SK-N-DZ (cell line): Measurements from ENCODE around the gene TIAM1.

Experiments
- DNase-seq: peaks from one replicate; pipeline ENCODE4 v3.0.0-alpha.2; 2015; ENCODE audit warnings: low spot score

TIAM1 gene

DNA sequence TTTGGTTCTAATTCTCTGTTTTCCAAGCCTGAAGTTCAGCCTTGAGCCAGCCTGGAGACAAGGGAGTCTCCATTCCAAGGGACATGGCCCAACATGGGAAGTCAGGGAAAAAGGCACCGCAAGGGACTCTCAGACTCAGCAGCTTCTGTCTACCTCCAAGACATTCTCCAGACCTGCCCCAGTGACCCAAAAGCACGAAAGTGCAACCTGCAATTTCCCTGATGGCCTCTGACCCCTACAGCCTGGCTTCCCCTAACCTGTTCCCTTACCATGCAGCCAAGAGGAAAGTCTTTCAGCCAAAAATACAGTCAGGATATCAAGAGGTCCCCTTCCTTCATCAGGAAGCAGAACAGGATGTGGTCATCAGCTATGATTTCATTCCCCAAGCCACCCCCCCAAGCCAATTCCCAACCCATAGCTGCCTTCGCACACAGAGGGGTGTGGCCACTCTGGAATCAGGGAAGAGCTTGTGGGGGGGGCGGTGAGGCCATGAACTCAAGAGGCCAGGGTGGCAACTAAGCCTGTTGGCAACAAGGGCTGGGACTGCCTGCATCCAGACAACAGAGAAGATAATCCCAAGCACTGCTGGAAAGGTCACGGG, 59.2 kb downstream of the TIAM1 start:
- no peak for DNase-seq

DNA sequence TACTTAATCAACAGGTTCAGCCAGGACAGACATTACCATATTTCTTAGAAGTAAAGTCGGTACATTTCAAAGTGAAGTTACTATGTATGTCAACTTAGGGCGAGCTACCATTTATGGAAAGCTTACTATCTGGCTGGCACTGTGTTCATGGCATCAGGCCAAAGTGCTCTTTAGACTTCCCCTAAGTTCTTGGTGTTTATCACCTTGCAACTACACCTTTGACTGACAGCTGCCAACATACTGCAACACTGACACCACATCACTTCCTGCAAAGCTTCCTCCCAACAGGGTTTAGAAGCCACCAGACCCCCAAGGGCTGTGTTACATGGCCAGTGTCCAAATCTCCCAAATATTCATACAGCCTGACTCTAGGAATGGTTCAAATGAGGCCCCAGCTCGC, 61.0 kb downstream of the TIAM1 start:
- DNase-seq = no peak

DNA sequence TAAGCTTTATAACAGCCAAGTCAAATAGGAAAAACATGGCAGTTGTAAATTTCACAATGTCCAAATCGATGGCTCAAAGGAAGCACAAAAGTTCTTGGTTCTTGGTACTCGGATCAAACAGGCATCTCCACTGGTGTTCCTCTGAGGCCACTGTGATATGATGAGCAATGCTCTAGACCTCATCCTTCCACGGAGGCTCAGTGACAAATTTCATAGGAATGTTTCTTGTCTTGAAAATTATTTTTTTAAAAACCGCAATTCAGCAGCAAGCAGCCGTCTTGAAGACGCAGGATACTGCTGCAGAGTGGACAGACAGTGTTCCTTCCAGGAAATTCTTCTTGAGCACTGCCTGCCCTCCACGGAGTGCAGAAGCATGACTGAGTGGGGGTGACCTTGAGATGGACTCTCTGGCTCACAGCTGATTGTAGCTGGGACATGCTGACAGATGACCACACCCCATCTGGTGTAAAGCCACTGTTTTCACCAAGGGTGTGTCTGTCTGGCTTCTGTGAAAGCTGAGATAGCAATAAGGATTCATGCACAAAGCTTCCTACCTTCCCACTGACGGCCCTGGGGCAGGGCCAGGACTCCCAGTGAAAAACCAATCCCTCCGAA, 61.9 kb downstream of the TIAM1 start:
- no peak for DNase-seq

DNA sequence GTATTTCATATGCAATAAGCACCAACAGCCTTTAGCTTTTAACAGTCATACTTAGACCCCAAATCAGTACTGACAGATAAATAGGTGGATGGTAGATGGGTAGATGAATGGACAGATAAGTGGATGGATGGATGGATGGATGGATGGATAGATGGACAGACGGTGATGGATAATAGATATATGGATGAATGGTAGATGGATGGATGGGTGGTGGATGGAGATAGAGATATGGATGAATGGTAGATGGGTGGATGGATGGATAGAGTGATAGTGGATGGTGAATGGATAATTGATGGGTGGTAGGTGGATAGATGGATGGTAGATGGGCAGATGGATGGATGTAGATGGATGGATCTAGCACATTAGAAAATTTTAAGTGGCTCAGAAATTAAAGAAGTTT, 62.5 kb downstream of the TIAM1 start:
- no peak for DNase-seq

DNA sequence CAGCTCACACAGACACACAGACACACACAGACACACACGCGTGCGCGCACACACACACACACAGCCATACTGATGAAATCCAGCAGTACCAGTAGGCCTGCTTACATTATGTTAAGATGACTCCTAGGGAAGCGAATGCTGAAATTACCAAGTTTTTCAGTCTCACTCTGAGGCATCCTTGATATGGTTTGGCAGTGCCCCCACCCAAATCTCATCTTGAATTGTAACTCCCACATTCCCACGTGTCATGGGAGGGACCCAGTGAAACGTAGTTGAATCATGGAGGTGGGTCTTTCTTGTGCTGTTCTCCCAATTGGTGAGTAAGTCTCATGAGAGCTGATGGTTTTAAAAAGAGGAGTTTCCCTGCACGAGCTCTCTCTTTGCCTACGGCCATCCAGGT, 64.1 kb downstream of the TIAM1 start:
- DNase-seq = no peak

DNA sequence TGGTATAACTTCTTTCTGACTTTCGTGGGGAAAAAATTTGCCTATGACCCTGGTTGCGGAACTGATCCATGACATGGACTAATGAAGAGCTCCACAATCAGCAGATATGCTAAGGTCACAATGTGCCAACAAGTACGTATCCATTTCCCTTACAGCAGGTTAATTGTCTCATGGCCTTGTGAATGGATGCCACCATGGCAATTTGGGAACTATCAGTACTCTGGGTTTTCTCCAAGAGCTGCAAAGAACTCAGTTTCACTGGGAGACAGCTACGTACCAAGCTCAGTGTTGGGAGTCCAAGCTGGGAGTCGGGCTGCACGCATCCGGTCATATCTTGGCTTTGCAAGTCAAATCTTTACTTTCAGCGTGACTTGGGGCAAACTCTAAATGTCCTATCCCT, 64.8 kb downstream of the TIAM1 start:
- DNase-seq = no peak

DNA sequence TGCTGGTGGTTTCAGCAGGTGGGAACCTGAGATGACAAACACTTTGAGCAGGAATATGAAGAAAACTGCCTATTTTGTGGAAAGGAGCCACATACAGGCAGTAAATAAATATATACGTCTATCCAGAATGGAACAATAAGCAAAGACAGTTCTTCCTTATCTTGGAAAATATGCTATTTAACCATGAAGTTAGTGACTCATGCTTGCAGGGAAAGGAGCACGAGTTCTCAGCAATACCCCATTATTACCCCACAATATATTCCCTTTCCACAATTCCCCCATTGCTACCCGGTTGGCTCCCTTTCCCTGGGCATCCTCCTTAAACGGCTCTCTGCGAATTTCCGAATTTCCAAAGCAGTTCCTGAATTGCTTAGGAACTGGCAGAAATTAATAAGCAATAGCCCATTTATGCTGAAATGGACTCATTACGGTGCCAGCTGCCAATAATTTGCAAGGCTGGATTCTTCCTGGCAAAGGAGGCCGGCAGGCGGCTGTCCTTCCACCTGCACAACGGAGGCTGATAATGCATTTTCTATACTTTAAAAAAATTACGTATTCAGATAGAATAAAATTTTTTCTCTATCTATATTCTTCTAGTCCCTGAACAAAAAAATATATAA, 65.4 kb downstream of the TIAM1 start:
- no peak for DNase-seq

DNA sequence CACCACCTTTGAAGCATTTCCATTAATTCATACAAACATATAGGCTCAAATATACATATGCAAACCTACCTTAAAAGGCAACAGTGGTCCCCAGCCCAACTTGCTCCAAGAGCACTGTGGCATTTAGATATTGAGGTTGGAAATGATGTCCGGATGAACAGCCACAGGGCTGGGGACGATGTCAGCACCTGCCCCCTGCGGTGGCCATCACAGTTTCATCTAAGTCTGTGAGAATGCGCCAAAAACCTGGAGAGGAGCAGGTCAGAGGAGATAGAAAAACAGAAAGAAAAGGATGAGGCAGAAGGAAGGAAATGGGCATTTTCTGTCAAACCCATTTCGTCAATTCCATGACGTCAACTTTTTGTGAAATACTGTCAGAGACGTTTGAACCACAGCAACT, 67.4 kb downstream of the TIAM1 start:
- no peak for DNase-seq

DNA sequence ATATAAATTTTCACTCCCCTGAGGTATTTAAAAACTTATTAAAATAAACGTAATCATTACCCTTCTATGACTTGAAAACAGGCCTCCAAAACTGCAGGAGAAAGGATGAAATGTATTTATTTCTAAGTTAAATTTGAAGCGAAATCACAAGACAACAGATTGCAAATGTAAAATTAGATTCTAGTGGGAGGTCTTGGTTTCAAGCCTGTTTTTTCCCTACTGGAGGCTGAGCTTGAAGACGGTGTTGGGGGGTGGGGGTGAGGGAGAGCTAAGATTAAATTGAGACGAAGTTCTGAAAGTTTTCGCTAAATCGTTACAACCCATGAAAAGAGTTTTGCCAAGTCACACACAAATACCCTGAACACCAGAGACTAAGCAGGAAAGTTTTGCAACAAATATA, 68.2 kb downstream of the TIAM1 start:
- no peak for DNase-seq

DNA sequence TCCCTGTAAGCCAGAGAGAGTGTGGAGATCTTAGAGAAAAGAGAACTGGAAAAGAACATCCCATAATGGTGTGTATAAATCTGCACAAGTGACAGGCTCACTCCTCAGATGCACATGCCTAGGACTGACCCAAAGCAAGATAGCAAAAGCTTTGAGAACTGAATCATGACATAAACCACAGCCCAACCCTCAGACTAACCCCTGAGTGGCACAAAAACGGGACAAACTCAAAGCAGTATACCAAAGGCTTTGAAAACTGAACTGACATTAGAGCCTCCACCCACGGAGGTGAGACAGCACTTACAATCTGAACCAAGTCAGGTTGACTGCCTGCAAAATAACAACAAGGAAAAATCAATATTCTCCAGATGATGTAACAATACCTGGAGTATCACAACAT, 70.8 kb downstream of the TIAM1 start:
- no peak for DNase-seq

DNA sequence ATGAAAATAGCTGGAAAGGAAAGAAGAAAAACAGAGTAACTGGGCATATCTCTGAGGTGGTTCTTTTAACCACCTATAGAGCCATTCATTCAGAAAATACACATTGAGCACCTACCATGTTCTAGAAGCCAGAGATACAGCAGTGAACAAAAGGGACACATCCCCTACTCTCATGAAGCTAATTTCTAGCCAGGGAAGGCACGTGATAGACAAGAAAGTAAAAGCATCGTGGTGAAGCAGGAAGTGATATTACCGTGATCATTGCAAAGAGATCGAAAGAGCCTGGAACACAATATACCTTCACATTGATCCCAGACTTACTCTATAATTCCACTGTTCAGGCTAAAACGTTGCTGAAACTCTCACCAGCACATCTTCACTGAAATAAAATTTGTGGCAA, 76.0 kb downstream of the TIAM1 start:
- no peak for DNase-seq

DNA sequence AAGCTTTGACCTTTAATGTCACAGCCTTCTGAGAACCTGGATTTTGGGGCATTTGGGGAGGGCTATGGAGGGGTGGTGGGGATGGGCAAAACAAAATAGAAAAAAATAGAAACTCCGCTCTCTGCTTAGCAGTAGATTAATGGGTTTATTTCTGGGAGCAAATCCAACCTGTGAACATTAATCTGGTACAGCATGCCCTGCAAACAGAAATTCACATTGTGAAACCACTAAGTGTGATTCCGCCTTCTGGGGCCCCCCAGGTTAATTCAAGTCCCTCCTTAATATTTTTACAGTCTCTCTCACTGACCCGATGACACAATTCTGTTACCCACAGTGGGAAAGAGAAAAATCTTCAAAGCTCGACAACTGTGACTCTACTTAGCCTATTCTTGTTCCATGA, 76.4 kb downstream of the TIAM1 start:
- DNase-seq = no peak

DNA sequence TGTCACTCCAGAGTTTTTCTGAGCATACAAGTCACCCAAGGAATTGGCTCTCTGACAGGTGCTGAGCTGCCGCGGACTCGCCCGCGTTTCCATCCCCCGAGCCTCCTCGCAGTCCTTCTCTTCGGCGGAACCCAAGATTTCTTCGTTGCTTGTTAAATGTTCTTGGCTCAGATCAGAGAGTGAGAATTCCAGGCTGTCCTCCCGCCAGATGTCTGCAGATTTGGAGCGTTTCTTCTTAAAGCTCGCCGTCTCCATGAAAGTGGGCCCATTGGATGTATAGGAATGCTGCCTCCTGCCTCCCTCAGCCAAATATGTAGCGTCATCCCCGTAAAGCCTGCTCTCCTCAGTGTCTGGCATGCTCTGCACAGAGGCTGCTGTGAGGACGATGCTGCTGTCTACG, 77.8 kb downstream of the TIAM1 start:
- DNase-seq = no peak

DNA sequence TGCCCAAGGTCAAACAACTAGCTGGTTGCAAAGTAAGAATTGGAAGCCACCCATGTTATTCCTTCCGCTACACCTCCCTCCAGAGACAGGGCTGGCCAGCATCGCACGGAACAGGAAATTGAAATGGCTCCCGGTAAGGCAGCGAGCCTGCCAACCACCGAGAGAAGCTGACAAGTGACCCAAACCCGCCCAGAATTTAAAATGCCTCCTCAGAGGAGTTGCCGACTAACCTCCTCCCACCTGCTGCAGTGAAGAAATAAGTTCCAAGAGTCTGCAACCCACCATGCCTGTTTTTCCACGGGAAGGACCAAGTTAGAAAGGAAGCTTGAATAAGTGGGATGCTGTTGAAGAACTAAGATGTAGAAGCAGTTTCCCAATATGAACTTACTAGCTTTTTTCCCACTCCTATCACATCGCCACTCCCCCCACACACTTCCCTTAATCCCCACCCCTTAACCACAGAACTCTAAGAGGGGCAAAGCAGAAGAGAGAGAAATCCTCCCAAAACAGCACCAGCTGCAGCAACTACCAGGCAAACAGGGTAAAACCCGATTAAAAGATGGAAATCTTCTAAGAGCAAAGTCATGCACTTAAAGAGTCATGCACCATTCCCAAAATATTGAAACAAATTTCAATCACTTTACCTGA, 78.6 kb downstream of the TIAM1 start:
- no peak for DNase-seq

DNA sequence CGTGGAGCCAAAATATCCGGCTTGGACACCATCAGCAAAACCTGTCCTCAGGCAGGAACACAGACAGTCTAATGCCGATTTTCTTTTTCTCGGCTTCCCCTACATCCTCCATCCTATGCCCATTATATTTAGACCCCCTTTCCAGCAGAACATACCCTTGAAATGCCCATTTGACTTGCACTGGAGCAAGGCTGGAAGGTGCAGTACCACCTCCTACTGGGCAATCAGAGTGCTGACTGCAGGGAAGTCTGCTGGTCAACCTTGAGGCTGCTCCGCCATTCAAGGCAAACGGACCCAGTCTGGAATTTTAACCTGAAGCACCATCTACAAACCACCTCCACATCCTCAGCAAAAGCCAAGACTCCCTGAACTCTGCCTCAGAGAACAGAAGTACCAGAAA, 79.5 kb downstream of the TIAM1 start:
- no peak for DNase-seq

DNA sequence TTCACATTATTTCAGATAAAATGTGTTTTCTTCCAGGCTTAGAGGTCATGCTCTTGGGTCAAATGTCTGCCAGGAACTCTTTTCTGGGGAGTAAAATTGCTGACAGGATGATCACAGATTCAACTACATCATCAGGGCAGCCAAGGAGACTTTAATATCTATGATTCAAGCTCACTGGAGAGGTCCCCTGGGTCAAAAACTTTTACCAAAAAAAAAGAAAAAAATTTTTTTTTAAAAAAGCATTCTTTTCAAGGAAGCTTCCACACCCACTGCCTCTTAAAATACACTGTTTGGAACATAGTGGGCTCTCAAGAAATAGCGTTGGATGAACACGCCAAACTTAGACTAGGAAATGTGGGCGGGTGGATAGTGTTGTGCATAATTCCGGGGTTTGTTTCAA, 81.3 kb downstream of the TIAM1 start:
- no peak for DNase-seq

DNA sequence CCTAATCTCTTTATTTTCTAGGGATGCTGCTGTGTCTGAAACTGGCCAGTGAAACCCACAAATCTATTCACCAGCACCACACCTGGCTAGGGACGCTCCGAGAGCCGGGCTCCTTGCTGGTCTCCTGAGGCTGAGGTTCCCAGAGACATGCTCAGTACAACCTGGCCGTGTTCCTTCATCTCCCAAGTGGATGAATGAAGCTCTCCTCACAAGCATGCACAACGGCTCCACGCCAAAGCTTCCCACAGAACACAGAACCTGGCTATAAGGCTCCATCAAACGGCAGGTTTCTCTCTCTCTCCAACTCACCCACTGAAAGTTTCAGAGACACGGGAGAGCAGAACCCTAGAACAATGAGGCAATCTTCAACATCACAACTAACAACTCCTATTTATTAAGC, 82.3 kb downstream of the TIAM1 start:
- no peak for DNase-seq

DNA sequence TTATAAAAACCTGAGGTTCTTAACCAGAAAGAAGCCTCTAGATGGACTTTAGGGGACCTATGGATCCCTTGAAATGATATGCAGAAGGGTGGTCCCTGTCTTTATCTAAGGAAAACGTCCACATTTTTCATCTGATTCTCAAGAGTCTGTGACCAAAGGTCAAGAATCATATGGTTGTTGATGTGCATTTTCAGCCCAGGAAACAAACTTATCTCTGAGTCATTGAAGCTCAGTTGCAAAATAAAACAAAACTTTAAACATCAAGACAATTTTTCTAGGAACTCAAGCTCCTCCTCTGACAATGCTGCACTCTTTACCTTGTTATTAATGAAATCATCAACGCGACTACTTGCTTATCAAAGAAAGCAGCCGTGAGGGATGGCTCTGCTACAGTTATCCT, 83.3 kb downstream of the TIAM1 start:
- DNase-seq = no peak

DNA sequence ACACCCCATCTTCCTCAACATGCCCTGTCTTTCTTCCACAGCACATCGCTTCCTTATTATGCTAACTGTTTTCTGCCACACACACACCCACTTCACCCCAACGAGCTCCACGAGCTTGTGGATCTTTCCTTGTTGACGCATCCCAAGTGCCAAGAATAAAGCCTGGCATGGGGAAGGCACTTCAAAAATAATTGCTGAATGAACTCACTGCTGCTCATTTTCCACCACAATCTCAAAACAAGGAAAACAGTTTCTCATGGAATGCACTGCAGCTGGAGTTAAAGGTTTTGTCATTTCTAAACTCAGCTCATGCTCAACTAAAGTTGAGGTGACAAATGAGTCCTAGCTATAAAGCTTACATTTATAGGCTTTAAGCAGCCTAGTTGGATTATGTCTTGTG, 86.0 kb downstream of the TIAM1 start:
- no peak for DNase-seq

DNA sequence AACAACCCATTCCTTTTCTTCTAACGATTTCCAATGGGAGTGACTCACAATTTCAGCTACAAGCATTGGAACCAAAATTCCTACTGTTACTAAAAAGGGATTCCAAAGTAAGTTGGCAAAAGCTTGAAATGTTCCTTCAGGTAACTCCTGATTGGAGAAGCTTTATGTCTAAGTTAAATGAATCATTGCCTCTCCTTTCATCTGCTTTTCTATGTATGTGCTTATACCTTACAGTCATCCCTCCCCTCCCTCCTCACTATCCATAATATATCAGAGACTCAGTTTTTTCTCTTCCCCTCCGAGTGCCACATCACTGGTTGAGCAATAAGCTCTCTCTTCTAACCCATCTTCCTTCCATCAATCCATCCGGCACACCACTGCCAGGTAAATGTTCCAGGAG, 86.8 kb downstream of the TIAM1 start:
- DNase-seq = no peak

DNA sequence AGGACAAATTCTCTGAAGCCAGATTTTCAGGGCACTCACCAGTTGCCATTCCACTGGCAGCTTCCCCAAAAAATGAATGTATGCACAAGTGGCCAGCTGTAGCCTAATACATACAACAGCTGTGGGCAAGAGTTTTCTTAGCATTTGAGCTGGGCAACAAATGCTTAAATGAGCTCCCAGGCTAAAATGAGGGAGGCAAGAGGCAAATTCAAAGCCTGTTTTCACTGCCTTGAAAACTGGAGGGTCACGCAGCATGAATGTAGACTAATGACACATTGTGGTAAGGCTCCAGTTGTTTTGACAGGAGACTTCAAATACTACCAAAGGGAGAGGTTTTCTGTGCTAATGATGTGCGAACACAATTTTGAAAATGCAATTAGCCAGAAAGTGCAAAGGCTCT, 88.2 kb downstream of the TIAM1 start:
- no peak for DNase-seq

DNA sequence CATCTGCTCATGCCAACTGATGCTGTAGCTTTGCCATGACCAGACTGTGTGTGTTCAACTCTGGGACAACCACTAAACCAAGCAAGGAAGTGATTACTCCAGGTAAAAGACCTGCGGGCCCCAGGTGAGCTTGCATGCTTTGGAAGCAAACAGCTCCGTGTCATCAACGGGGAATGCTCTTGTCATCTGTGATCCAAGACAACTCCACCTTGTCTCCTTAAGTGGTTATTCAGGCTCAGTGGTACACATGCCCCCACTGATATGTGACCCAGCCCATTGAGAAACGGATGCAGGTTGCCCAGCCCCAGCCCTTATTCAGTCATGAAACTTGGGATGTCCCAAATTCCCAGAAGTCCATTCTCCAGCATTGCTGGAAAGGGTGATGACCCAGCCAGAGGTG, 89.0 kb downstream of the TIAM1 start:
- no peak for DNase-seq

DNA sequence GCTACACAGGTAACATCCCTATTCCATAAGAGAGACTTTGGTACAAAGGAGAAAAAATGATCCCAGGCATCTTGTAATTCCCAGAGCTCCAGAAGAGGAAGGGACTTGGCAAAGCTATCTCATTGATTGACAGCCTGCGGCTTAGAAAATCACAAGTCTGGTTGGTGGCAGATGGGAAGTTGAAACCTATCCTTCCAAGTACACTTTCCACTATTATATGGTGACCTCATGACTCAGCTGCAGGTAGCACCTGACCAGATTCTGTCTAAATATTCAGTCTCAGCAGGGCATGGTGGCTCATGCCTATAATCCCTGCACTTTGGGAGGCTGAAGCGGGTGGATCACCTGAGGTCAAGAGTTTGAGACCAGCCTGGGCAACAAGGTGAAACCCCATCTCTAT, 89.9 kb downstream of the TIAM1 start:
- no peak for DNase-seq
